22Rv1 (cell line): Measurements from ENCODE around the gene TMEM53.

Experiments used
- H3K27ac ChIP-seq: fragments of 450-650 bp; 2 replicates; pipeline ENCODE4 v1.5.1; 2017
- ZFX ChIP-seq: fragments of 450-650 bp; IDR thresholded peaks from 2 replicates; pipeline ENCODE4 v1.6.1; 2017; ENCODE audit warnings: antibody characterized with exemption, borderline replicate concordance
- TF ChIP-seq, protein P1 (sequence below): fragments of 450-650 bp; IDR thresholded peaks from 2 replicates; pipeline ENCODE4 v1.5.1; 2017; ENCODE audit warnings: mild to moderate bottlenecking

Gene TMEM53

DNA sequence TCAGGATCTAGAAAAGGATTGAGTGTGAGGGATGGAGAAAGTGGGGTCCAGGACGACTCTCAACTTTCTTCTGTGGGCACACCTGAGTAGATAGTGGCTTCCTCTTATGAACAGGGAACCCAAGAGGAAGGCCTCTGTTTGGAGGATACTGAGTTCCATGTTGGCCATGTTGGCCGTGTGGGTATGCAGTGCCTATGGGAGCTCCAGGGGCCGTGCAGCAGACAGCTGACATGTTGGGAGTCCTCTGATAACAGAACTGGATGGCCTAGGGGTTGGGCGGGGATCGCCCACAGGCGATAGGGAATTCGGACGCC is 43.0 kb downstream of the TMEM53 start:
- TF ChIP-seq, protein P1, sequence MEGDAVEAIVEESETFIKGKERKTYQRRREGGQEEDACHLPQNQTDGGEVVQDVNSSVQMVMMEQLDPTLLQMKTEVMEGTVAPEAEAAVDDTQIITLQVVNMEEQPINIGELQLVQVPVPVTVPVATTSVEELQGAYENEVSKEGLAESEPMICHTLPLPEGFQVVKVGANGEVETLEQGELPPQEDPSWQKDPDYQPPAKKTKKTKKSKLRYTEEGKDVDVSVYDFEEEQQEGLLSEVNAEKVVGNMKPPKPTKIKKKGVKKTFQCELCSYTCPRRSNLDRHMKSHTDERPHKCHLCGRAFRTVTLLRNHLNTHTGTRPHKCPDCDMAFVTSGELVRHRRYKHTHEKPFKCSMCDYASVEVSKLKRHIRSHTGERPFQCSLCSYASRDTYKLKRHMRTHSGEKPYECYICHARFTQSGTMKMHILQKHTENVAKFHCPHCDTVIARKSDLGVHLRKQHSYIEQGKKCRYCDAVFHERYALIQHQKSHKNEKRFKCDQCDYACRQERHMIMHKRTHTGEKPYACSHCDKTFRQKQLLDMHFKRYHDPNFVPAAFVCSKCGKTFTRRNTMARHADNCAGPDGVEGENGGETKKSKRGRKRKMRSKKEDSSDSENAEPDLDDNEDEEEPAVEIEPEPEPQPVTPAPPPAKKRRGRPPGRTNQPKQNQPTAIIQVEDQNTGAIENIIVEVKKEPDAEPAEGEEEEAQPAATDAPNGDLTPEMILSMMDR: no peak
- TF ChIP-seq ZFX: no peak
- H3K27ac ChIP-seq: peak overlapping the region; percentile 97

DNA sequence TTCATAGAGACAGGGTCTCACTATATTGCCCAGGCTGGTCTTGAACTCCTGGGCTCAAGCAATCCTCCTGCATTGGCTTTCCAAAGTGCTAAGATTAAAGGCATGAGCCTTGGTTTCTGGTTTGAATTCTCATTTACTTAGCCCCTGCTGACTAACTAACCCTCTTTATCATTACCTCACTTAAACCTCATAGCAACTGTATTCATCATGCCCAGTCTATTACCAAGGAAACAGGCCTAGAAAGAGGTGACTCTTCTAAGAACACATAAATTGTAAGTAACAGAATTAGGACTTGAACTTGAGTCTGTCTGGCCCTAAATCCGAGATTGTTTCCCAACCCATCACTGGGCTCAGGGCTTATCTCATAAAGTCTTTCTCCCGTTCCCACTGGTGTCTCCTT is 44.2 kb downstream of the TMEM53 start:
- 0 out of 2 replicates have a peak overlapping the region, but pooled peaks have one; percentile 97 for H3K27ac ChIP-seq
- TF ChIP-seq ZFX: no peak
- TF ChIP-seq, protein P1: no peak

DNA sequence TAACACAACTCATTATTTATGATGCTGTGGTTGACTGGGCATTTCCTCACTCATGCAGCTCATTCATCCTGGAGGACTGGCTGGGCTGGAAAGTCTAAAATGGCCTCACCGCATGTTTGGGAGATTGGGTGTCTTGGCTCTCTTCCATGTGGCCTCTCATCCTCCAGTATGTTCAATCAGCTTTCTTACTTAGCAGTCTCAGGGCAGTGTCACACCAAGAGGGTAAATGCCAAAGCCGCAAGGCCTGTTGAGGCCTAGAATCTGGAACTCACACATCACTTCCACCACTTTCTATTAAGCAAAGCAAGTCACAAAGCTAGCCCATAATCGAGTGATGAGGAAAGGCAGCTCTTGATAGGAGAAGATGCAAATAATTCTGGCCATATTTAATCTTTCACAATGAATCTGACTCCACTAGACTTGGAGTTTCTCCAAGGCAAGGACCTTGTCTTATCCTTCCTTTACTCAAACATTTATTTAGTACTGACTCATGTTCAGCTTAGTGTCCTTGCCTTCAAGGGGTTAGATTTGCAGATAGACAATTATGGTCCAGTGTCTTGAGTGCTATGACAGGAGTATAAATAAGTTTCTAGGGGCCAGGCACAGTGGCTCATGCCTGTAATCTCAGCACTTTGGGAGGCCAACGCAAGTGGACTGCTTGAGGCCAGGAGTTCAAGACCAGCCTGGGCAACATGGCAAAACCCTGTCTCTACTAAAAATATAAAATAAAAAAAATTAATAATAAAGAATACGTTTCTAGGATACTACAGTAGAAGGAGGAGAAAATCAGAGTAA is 45.1 kb downstream of the TMEM53 start:
- TF ChIP-seq, protein P1: no peak
- no peak for TF ChIP-seq ZFX
- no peak overlapping the region for H3K27ac ChIP-seq

DNA sequence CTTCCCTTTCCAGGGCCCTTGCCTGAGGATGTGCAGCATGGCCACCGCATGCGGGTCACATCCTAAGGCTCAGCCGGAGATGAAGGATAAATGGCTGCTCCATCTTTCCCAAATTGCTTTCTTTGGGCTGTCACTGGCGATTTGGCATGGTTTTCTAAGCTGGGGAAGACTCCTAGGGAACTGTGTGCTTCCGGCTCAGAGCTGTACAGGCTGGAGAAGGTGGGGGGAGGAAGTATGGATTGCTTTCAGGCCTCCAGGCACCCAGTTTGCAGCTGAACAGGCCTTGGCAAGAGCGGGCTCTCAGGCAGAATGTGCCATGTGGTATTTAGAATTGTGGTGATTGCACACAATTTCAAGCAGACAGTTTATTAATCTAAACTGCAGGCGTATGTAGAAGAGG is 48.9 kb downstream of the TMEM53 start:
- no peak overlapping the region for H3K27ac ChIP-seq
- TF ChIP-seq ZFX: no peak
- TF ChIP-seq, protein P1: no peak

DNA sequence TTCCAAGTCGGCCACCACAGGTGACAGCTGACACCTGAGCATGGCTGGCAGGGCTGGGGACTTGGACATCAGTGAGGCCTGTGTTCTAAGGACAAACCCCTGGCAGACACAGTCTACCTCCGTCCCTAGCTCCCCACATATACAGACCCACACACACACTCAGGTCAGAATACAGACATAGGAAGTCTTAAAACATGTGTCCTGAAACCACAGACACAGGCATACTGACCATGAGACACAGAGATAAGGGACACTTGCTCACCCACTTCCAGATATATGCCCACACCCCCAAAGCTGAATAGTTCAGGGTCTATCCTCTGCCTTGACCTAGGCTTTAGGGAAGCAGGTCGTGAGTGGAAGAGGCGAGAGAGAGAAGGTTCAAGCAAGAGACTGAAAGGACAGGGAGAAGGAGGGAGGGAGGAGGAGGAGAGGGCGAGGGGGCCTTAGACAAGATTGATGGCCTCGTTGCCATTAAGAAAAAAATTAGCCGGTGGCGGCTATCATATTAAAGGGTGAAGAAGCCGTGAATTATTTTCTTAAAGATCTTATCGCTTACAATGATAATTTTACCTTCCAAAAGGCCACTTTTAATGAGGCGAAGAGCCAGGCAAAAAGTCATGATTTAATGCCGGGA is 49.9 kb downstream of the TMEM53 start:
- TF ChIP-seq, protein P1: no peak
- TF ChIP-seq ZFX: no peak

DNA sequence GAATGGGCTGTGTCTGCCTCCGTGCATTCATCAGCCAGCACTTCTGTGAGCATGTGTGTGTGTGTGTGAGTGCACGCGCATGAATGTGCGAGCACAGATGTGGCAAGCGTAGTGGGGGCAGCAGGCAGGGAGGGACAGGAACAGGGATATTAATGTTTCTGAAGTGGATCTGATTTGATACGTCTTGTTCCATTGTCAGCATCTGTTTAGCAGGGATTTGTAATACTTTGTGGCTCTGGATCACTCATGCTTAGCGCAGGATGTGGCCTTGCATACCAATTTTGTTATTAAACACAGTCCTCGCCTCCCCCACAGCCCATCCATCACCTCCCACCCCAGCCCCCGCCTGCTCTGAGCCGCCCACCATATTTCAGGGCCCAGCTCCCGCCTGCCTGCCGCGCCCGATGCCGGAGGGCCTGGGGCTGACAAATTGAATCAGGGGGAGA is 52.4 kb downstream of the TMEM53 start:
- H3K27ac ChIP-seq: no peak overlapping the region
- no peak for TF ChIP-seq ZFX
- TF ChIP-seq, protein P1: no peak

More for the DNA sequence above, 49.9 kb downstream of the TMEM53 start:
- no peak overlapping the region for H3K27ac ChIP-seq

DNA sequence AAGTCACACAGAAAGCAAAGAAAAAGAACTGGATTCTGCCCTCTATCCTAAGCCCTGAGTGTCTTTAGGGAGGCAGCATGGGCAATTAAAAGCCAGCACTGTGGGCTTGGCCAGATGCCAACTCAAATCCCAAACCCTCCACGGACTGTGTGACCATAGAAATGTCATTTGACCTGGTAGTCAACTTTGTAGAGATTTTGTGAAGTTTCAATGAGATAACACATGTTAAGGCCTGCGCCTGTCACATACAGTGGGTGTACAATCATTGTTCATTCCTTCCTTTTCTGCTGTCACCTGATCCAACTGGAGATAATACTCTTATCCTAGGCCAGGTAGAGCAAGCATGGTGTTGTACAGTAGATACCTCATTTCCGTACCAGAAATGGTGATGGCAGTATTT is 54.2 kb downstream of the TMEM53 start:
- TF ChIP-seq, protein P1: no peak
- no peak for TF ChIP-seq ZFX
- H3K27ac ChIP-seq: no peak overlapping the region
